PFSK-1 (cell line): ENCODE data around the gene WASL.

Experiments
- POLR2AphosphoS5 ChIP-seq: IDR thresholded peaks from 2 replicates; pipeline ENCODE4 v1.6.1; 2012; ENCODE audit warnings: low read depth, mild to moderate bottlenecking, control low read depth, low read length, moderate library complexity
- REST ChIP-seq, 2 experiments: IDR thresholded peaks; 2 replicates each; pipeline versions ENCODE4 v1.6.1 to v1.8.0; 2011 to 2012; ENCODE audit warnings: low read depth in 2 of 2, low read length in 2 of 2, control low read depth in 1 of 2, inconsistent platforms in 1 of 2, mild to moderate bottlenecking in 1 of 2, moderate library complexity in 1 of 2; ENCODE audit not compliant: insufficient read depth in 1 of 2
- TAF1 ChIP-seq: IDR thresholded peaks from 2 replicates; pipeline ENCODE4 v1.6.1; 2012; ENCODE audit warnings: low read length, control low read depth, borderline replicate concordance; ENCODE audit not compliant: insufficient read depth

- no peak for TF ChIP-seq POLR2AphosphoS5
- no peak for TF ChIP-seq REST (IDR thresholded peaks at IDR 0.05; ENCODE audit: insufficient read depth in 1 of 2, low read depth in 2 of 2, low read length in 2 of 2)
- no peak for TF ChIP-seq TAF1
Measured at GRCh38 chr7:123782071-123782798, 33.4 kb upstream of the WASL start.
